ENCODE results near the gene OR9Q1. TPM values are rescaled to one million over a fixed set of nuclear protein-coding genes. Genes with fewer than 3 reads are reported as not detected.

Gene OR9Q1
- total and polyA plus RNA-seq, 2 of the 13 experiments (the other 11 are each of a cell fraction or from before 2014, with no cell fraction given): not detected

GRCh38 chr11:58165504-58166106, 141.9 kb downstream of the OR9Q1 start (continued):
- TF ChIP-seq PBX3 (CRISPR knock-in tag; IDR thresholded peaks at IDR 0.05; ENCODE audit: borderline replicate concordance): no peak
- TF ChIP-seq THYN1 (CRISPR knock-in tag; IDR thresholded peaks at IDR 0.05; ENCODE audit: borderline replicate concordance, low read depth): no peak
- 0 out of 2 replicates have a peak, but pooled peaks have one; percentile 46 for TF ChIP-seq TMF1 (CRISPR knock-in tag; IDR thresholded peaks at IDR 0.05; ENCODE audit: low read depth)
- no peak for TF ChIP-seq KLF9 (CRISPR knock-in tag; IDR thresholded peaks at IDR 0.05; ENCODE audit: low read depth)
- peak; percentile 99 for TF ChIP-seq GATAD2A (CRISPR knock-in tag; IDR thresholded peaks at IDR 0.05)
- TF ChIP-seq ZBTB46 (CRISPR knock-in tag; IDR thresholded peaks at IDR 0.05; ENCODE audit: borderline replicate concordance): no peak
- TF ChIP-seq FLYWCH1 (CRISPR knock-in tag; IDR thresholded peaks at IDR 0.05): no peak
- peak; percentile 23; the same call in 1 of the 2 replicates for TF ChIP-seq KDM3A (CRISPR knock-in tag; IDR thresholded peaks at IDR 0.05; ENCODE audit: low read depth)
- TF ChIP-seq TFDP2 (CRISPR knock-in tag; IDR thresholded peaks at IDR 0.05): peak; percentile 78
- TF ChIP-seq KAT7 (CRISPR knock-in tag; IDR thresholded peaks at IDR 0.05; ENCODE audit: borderline replicate concordance): no peak
- TF ChIP-seq ZNF672 (CRISPR knock-in tag; IDR thresholded peaks at IDR 0.05): no peak
- TF ChIP-seq ZBTB39 (CRISPR knock-in tag; IDR thresholded peaks at IDR 0.05): peak; percentile 99
- no peak for TF ChIP-seq ZNF282 (IDR thresholded peaks at IDR 0.05; ENCODE audit: partially characterized antibody)
- TF ChIP-seq ZZZ3 (CRISPR knock-in tag; IDR thresholded peaks at IDR 0.05; ENCODE audit: borderline replicate concordance): no peak
- TF ChIP-seq WIZ (CRISPR knock-in tag; IDR thresholded peaks at IDR 0.05): no peak
- no peak for TF ChIP-seq ZBTB20 (CRISPR knock-in tag; IDR thresholded peaks at IDR 0.05; ENCODE audit: borderline replicate concordance, low read depth)
- peak; percentile 32; the same call in 1 of the 2 replicates for TF ChIP-seq ATF7-NPFF (CRISPR knock-in tag; IDR thresholded peaks at IDR 0.05; ENCODE audit: low read depth)
- TF ChIP-seq NFIC (IDR thresholded peaks at IDR 0.05; ENCODE audit: low read length): peak; percentile 98
- TF ChIP-seq KLF12 (CRISPR knock-in tag; IDR thresholded peaks at IDR 0.05; ENCODE audit: borderline replicate concordance): no peak
- peak; percentile 86; the same call in 1 of the 2 replicates for TF ChIP-seq MED13 (CRISPR knock-in tag; IDR thresholded peaks at IDR 0.05)
- no peak for TF ChIP-seq GMEB1 (CRISPR knock-in tag; IDR thresholded peaks at IDR 0.05; ENCODE audit: borderline replicate concordance)
- TF ChIP-seq ZFP62 (CRISPR knock-in tag; IDR thresholded peaks at IDR 0.05): no peak
- no peak for TF ChIP-seq FOXM1 (CRISPR knock-in tag; IDR thresholded peaks at IDR 0.05)
